Stimulated activated CD4-positive, alpha-beta T cell treated with anti-CD3 and anti-CD28 coated beads, TNF-alpha, amount 100 ng/mL, for 48 hours (primary cell): ENCODE measurements around the gene ASIC4.

ENCODE experiments used
- DNase-seq, 3 donors: peaks; one replicate each; pipeline ENCODE4 v3.0.0-alpha.2; 2020; ENCODE audit warnings: low read depth in 3 of 3

Gene ASIC4

GRCh38 chr2:219533930-219534661 is 19.8 kb downstream of the ASIC4 start:
- DNase-seq: no peak

- DNase-seq: no peak
Measured at GRCh38 chr2:219536425-219536824, 22.1 kb downstream of the ASIC4 start.

GRCh38 chr2:219536967-219537366 is 22.7 kb downstream of the ASIC4 start:
- DNase-seq: no peak

GRCh38 chr2:219537657-219538488 is 23.6 kb downstream of the ASIC4 start:
- DNase-seq: no peak

GRCh38 chr2:219538504-219538951 is 24.2 kb downstream of the ASIC4 start:
- DNase-seq: no peak

- DNase-seq: no peak
Measured at GRCh38 chr2:219538956-219539788, 24.9 kb downstream of the ASIC4 start.

- no peak for DNase-seq
Measured at GRCh38 chr2:219539926-219540678, 25.8 kb downstream of the ASIC4 start.

- no peak for DNase-seq
Measured at GRCh38 chr2:219540784-219541504, 26.7 kb downstream of the ASIC4 start.

GRCh38 chr2:219541611-219542180 is 27.4 kb downstream of the ASIC4 start:
- DNase-seq: peak; percentile 72 to 84 (median 77)

- DNase-seq: peak in 1 of 3 donors; percentile 23
Measured at GRCh38 chr2:219542931-219543595, 28.8 kb downstream of the ASIC4 start.

GRCh38 chr2:219543596-219544358 is 29.5 kb downstream of the ASIC4 start, which contains the start of the genes CHPF and TMEM198:
CHPF (minus strand) TSS chr2:219543809; CDS start chr2:219543538, 271 bp downstream.
TMEM198 (plus strand) TSS chr2:219544028; CDS start chr2:219544728, 700 bp downstream.
- peak; percentile 91 to 95 (median 92) for DNase-seq

GRCh38 chr2:219544567-219544966 is 30.3 kb downstream of the ASIC4 start:
- no peak for DNase-seq

GRCh38 chr2:219545295-219545942 is 31.1 kb downstream of the ASIC4 start:
- no peak for DNase-seq

- no peak for DNase-seq
Measured at GRCh38 chr2:219545943-219546352, 31.7 kb downstream of the ASIC4 start.

- DNase-seq: no peak
Measured at GRCh38 chr2:219547621-219548020, 33.3 kb downstream of the ASIC4 start.

GRCh38 chr2:219548990-219549389 is 34.7 kb downstream of the ASIC4 start:
- no peak for DNase-seq

GRCh38 chr2:219549619-219550018 is 35.3 kb downstream of the ASIC4 start:
- no peak for DNase-seq
